Endodermal cell (in vitro differentiated cells): ENCODE data around the gene ASB6. TPM values are rescaled to one million over a fixed set of nuclear protein-coding genes. Genes with fewer than 3 reads are reported as not detected.

Experiments
- DNase-seq: peaks from one replicate; pipeline ENCODE4 v3.0.0-alpha.2; 2017
- H3K27ac ChIP-seq: 2 replicates; pipeline ENCODE4 v1.5.1; 2013; ENCODE audit warnings: mild to moderate bottlenecking, low read depth, low read length, moderate library complexity
- H3K27me3 ChIP-seq: 2 replicates; pipeline ENCODE4 v1.6.1; 2013; ENCODE audit warnings: mild to moderate bottlenecking, low read length, moderate library complexity; ENCODE audit not compliant: insufficient read depth, control insufficient read depth, poor library complexity, severe bottlenecking
- H3K36me3 ChIP-seq: 2 replicates; pipeline ENCODE4 v1.7.0; 2013; ENCODE audit warnings: mild to moderate bottlenecking, low read length, moderate library complexity; ENCODE audit not compliant: control insufficient read depth, insufficient read depth
- H3K4me1 ChIP-seq: one replicate; pipeline ENCODE4 v1.7.0; 2013; ENCODE audit warnings: low read length; ENCODE audit not compliant: control insufficient read depth, insufficient read depth
- H3K4me3 ChIP-seq: 2 replicates; pipeline ENCODE4 v1.5.1; 2013; ENCODE audit warnings: mild to moderate bottlenecking, low read length, moderate library complexity
- H3K9ac ChIP-seq: 2 replicates; pipeline ENCODE4 v1.6.1; 2013; ENCODE audit warnings: mild to moderate bottlenecking, low read length, moderate library complexity; ENCODE audit not compliant: poor library complexity, severe bottlenecking; ENCODE audit errors: extremely low read depth
- H3K9me3 ChIP-seq: 2 replicates; pipeline ENCODE4 v1.6.1; 2013; ENCODE audit warnings: mild to moderate bottlenecking, low read length, moderate library complexity; ENCODE audit not compliant: control insufficient read depth
- H3K27ac Mint-ChIP-seq: 2 replicates; pipeline ENCODE4 v1.8.0; 2020; ENCODE audit warnings: mixed read lengths
- H3K27me3 Mint-ChIP-seq: 2 replicates; pipeline ENCODE4 v1.8.0; 2021; ENCODE audit warnings: mild to moderate bottlenecking, mixed read lengths; ENCODE audit not compliant: insufficient read depth
- H3K36me3 Mint-ChIP-seq: 2 replicates; pipeline ENCODE4 v1.8.0; 2020; ENCODE audit warnings: low read depth, mixed read lengths
- H3K4me1 Mint-ChIP-seq: 2 replicates; pipeline ENCODE4 v1.8.0; 2020; ENCODE audit warnings: mixed read lengths
- H3K4me3 Mint-ChIP-seq: 2 replicates; pipeline ENCODE4 v1.8.0; 2020; ENCODE audit warnings: mild to moderate bottlenecking, moderate library complexity, mixed read lengths
- H3K9me3 Mint-ChIP-seq: 2 replicates; pipeline ENCODE4 v1.8.0; 2020; ENCODE audit warnings: mild to moderate bottlenecking, mixed read lengths
- CTCF ChIP-seq: fragments of 200-600 bp; sonication (generic); conservative IDR thresholded peaks from 2 replicates; pipeline ENCODE4 v1.5.0; 2021; ENCODE audit warnings: antibody characterized with exemption, mild to moderate bottlenecking
- WGBS, 2 experiments: methylation state at CpG; one replicate each; pipeline versions ENCODE4 v1.1.5 to v1.1.7; 2013; ENCODE audit warnings: missing lambda C conversion rate in 2 of 2, mixed read lengths in 1 of 2; ENCODE audit not compliant: insufficient coverage in 1 of 2, insufficient read length in 1 of 2; 5-methylcytosine and 5-hydroxymethylcytosine counted together
- total RNA-seq, 2 donors: library from RNA; stranded (reverse); fragmentation: NEBNext Ultra II Directional in 1 of 2; extraction: Animal tissue kit (Norgen Biotek cat#: 25700) in 1 of 2; gene quantifications; 2 replicates in 1 of 2; 3 replicates in 1 of 2; pipeline ENCODE4 v1.2.1, GENCODE V29; 2021

Gene ASB6
- total RNA-seq, 2 donors from 2014 or later, result 19.8 to 20.2 TPM

GRCh38 chr9:129649726-129650679, 8.1 kb upstream of the ASB6 start:
- no peak overlapping the region for H3K9ac ChIP-seq
- H3K4me1 ChIP-seq, result no peaks in the 10 kb centered on the region
- H3K4me3 ChIP-seq, result no peak overlapping the region
- WGBS, 2 experiments, result 86 to 94% methylated on average over 12 to 20 of the region's 20 CpGs
- no peak overlapping the region for H3K27ac Mint-ChIP-seq
- DNase-seq, result no peak
- H3K27ac ChIP-seq, result peak overlapping the region; percentile 72
- no peaks in the 10 kb centered on the region for H3K27me3 ChIP-seq
- no peak for TF ChIP-seq CTCF
- H3K4me3 Mint-ChIP-seq, result no peak overlapping the region
- H3K27me3 Mint-ChIP-seq, result peaks cover 10% of the 10 kb centered on the region
- H3K9me3 ChIP-seq, result no peaks in the 10 kb centered on the region
- peaks cover 9% of the 10 kb centered on the region for H3K4me1 Mint-ChIP-seq
- no peaks in the 10 kb centered on the region for H3K36me3 Mint-ChIP-seq
- no peaks in the 10 kb centered on the region for H3K9me3 Mint-ChIP-seq
- H3K36me3 ChIP-seq, result no peaks in the 10 kb centered on the region

- no peak overlapping the region for H3K4me3 ChIP-seq
- peaks cover 5% of the 10 kb centered on the region for H3K27me3 Mint-ChIP-seq
- H3K4me3 Mint-ChIP-seq, result no peak overlapping the region
- no peaks in the 10 kb centered on the region for H3K9me3 Mint-ChIP-seq
- H3K4me1 Mint-ChIP-seq, result peaks cover 3% of the 10 kb centered on the region
- no peak overlapping the region for H3K27ac Mint-ChIP-seq
- H3K9me3 ChIP-seq, result no peaks in the 10 kb centered on the region
- H3K27me3 ChIP-seq, result no peaks in the 10 kb centered on the region
- TF ChIP-seq CTCF, result no peak
- 86 to 100% methylated on average over 2 to 9 of the region's 10 CpGs for WGBS, 2 experiments
- no peaks in the 10 kb centered on the region for H3K36me3 Mint-ChIP-seq
- no peak for DNase-seq
- H3K9ac ChIP-seq, result no peak overlapping the region
- no peaks in the 10 kb centered on the region for H3K36me3 ChIP-seq
- H3K4me1 ChIP-seq, result no peaks in the 10 kb centered on the region
- H3K27ac ChIP-seq, result no peak overlapping the region
These were observed 6.8 kb upstream of the ASB6 start for GRCh38 chr9:129648764-129649115.

- H3K9me3 ChIP-seq, result no peaks in the 10 kb centered on the region
- no peak overlapping the region for H3K4me3 ChIP-seq
- WGBS, 2 experiments, result 88 to 100% methylated on average over 1 to 16 of the region's 16 CpGs
- peaks cover 5% of the 10 kb centered on the region for H3K27me3 Mint-ChIP-seq
- no peak overlapping the region for H3K9ac ChIP-seq
- H3K27ac ChIP-seq, result no peak overlapping the region
- H3K27me3 ChIP-seq, result no peaks in the 10 kb centered on the region
- no peaks in the 10 kb centered on the region for H3K9me3 Mint-ChIP-seq
- H3K36me3 Mint-ChIP-seq, result no peaks in the 10 kb centered on the region
- H3K27ac Mint-ChIP-seq, result no peak overlapping the region
- no peaks in the 10 kb centered on the region for H3K4me1 ChIP-seq
- no peak for DNase-seq
- no peaks in the 10 kb centered on the region for H3K36me3 ChIP-seq
- no peak for TF ChIP-seq CTCF
- no peaks in the 10 kb centered on the region for H3K4me1 Mint-ChIP-seq
- H3K4me3 Mint-ChIP-seq, result no peak overlapping the region
These were observed 6.3 kb upstream of the ASB6 start for GRCh38 chr9:129648092-129648763.
